Uterine smooth muscle cell (primary cell): ENCODE measurements around the gene KDM3B. TPM values are rescaled to one million over a fixed set of nuclear protein-coding genes. Genes with fewer than 3 reads are reported as not detected.

Experiments used
- total RNA-seq: library from RNA; depleted of rRNA; stranded (reverse); fragments of >200 nt; gene quantifications from 2 replicates; pipeline ENCODE4 v1.2.3, GENCODE V29; 2014

KDM3B gene, protein sequence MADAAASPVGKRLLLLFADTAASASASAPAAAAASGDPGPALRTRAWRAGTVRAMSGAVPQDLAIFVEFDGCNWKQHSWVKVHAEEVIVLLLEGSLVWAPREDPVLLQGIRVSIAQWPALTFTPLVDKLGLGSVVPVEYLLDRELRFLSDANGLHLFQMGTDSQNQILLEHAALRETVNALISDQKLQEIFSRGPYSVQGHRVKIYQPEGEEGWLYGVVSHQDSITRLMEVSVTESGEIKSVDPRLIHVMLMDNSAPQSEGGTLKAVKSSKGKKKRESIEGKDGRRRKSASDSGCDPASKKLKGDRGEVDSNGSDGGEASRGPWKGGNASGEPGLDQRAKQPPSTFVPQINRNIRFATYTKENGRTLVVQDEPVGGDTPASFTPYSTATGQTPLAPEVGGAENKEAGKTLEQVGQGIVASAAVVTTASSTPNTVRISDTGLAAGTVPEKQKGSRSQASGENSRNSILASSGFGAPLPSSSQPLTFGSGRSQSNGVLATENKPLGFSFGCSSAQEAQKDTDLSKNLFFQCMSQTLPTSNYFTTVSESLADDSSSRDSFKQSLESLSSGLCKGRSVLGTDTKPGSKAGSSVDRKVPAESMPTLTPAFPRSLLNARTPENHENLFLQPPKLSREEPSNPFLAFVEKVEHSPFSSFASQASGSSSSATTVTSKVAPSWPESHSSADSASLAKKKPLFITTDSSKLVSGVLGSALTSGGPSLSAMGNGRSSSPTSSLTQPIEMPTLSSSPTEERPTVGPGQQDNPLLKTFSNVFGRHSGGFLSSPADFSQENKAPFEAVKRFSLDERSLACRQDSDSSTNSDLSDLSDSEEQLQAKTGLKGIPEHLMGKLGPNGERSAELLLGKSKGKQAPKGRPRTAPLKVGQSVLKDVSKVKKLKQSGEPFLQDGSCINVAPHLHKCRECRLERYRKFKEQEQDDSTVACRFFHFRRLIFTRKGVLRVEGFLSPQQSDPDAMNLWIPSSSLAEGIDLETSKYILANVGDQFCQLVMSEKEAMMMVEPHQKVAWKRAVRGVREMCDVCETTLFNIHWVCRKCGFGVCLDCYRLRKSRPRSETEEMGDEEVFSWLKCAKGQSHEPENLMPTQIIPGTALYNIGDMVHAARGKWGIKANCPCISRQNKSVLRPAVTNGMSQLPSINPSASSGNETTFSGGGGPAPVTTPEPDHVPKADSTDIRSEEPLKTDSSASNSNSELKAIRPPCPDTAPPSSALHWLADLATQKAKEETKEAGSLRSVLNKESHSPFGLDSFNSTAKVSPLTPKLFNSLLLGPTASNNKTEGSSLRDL (N-terminal part only)
- 39.5 and 44.4 TPM in 2 replicates for total RNA-seq

GRCh38 chr5:138352071-138352721 is at the start of gene KDM3B:
TSS of gene KDM3B (plus strand) at chr5:138352685. CDS start at chr5:138352796, 111 bp downstream.

GRCh38 chr5:138331449-138332368 is 20.8 kb upstream of the KDM3B start, which contains the start of gene CDC25C:
TSS of gene CDC25C (minus strand) at chr5:138331804. CDS start at chr5:138331180, 624 bp downstream.

GRCh38 chr5:138337685-138338410 is 14.6 kb upstream of the KDM3B start, which contains the start of gene FAM53C:
TSS of gene FAM53C (plus strand) at chr5:138338266. CDS start at chr5:138341336, 3,070 bp downstream.

DNA sequence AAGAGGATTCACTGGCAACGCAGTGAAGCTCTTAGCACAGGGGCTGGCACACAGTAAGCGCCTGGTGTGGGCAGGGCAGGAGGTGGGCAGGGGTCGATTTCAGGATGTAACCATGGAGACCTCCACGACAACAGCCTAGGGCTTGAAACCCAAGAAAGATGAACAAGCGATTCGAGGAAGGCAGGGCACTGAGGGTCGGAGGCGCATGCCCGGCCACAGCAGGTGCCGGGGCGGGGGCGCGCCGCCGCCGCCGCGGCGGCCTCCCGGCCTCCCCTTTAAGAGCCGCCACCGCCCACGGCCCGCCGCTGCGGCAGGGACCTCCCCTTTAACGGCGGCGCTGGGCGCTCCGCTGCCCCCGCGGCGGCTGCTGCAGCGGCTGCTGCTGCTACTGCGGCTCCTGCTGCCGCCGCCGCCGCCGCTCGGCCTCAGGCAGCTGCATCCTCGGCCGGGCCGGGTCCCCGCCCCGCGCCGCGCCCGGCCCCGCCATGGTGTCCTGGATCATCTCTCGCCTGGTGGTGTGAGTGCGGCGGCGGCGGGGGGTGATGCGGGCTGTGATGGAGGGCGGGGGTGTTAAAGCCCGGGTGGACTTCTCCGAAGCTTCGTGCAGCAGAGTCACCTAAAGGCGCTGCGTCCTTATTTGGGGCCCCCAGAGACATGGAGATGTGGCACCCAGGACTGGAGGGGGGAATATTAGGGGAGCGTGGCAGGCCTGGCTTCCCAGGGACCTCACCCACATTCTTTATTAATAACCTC is 86.4 kb downstream of the KDM3B start, which contains the start of gene REEP2:
Gene REEP2 (plus strand): TSS at position 334 of the 753 bp plus-strand sequence. CDS start 152 bp downstream, at position 486.

GRCh38 chr5:138465261-138466124 is 113.0 kb downstream of the KDM3B start, which contains the start of gene EGR1:
TSS of gene EGR1 (plus strand) at chr5:138465479. CDS start at chr5:138465762, 283 bp downstream.

Other genes starting within 250 kb of the KDM3B start
- gene NME5, start 213.3 kb upstream of the KDM3B start, total RNA-seq, result 1.7 and 3.4 TPM in 2 replicates
- gene BRD8, start 174.1 kb upstream of the KDM3B start, total RNA-seq, result 35.9 and 60.5 TPM in 2 replicates
- gene KIF20A, start 173.6 kb upstream of the KDM3B start, total RNA-seq, result 31.1 and 126 TPM in 2 replicates
- gene CDC23, start 139.4 kb upstream of the KDM3B start, total RNA-seq, result 24.7 and 25.5 TPM in 2 replicates
- not detected in 2 replicates for gene GFRA3, start 78.1 kb upstream of the KDM3B start, total RNA-seq
- gene CDC25C, start 20.9 kb upstream of the KDM3B start, total RNA-seq, result 3.4 and 22.4 TPM in 2 replicates
- gene FAM53C, start 14.4 kb upstream of the KDM3B start, total RNA-seq, result 24.0 and 26.9 TPM in 2 replicates
- gene REEP2, start 86.4 kb downstream of the KDM3B start, total RNA-seq, result 12.0 and 24.2 TPM in 2 replicates
- 3.6 and 6.2 TPM in 2 replicates for gene EGR1, start 112.8 kb downstream of the KDM3B start, total RNA-seq
- 129 and 177 TPM in 2 replicates for gene ETF1, start 190.6 kb downstream of the KDM3B start, total RNA-seq
- 644 and 729 TPM in 2 replicates for gene HSPA9, start 222.7 kb downstream of the KDM3B start, total RNA-seq